GM12878 (cell line): ENCODE measurements around the gene UAP1. TPM values are rescaled to one million over a fixed set of nuclear protein-coding genes. Genes with fewer than 3 reads are reported as not detected.

ENCODE experiments used
- ATAC-seq: fragments of 200-7000 bp; cut with Tn5 transposase; 3 replicates; pipeline ENCODE4 v1.9.1; 2020; ENCODE audit warnings: mild to moderate bottlenecking, moderate library complexity
- BruUV-seq: library from RNA; stranded (reverse); fragments of 400-500 nt; replicated peaks from 2 replicates; lab custom pipeline; 2021; lab: Mats Ljungman, UMichigan
- CTCF ChIA-PET: fragments of 300-600 bp; sonication (Branson Sonifier 250); formaldehyde crosslinking; extraction: SDS; loops from one replicate; lab custom pipeline; 2021; ENCODE audit warnings: inconsistent platforms; lab: Yijun Ruan, JAX
- POLR2A ChIA-PET: fragments of 350-600 bp; formaldehyde crosslinking; extraction: SDS; loops from one replicate; lab custom pipeline; 2021; ENCODE audit warnings: inconsistent platforms; lab: Charles Lee
- RAD21 ChIA-PET: fragments of 300-600 bp; sonication (Branson Sonifier 250); formaldehyde crosslinking; loops from one replicate; lab custom pipeline; 2023; ENCODE audit warnings: antibody characterized with exemption; ENCODE audit not compliant: unreplicated experiment; lab: Charles Lee
- SMC1A ChIA-PET: fragments of 300-600 bp; sonication (Branson Sonifier 250); formaldehyde crosslinking; loops from one replicate; lab custom pipeline; 2023; ENCODE audit not compliant: unreplicated experiment, uncharacterized antibody; lab: Charles Lee
- DNase-seq: peaks from one replicate; pipeline ENCODE4 v3.0.0-alpha.2; 2011; ENCODE audit warnings: low read depth, low spot score
- FAIRE-seq: peaks from 3 replicates; lab custom pipeline; 2011; peaks lifted over from hg19 to GRCh38; lab: Jason Lieb, UNC
- H2AFZ ChIP-seq: 2 replicates; pipeline ENCODE4 v1.6.0; 2011; ENCODE audit warnings: low read depth, low read length, control low read depth; ENCODE audit not compliant: control insufficient read depth
- H3K27ac ChIP-seq: 2 replicates; pipeline ENCODE4 v1.5.1; 2011; ENCODE audit warnings: control low read depth; ENCODE audit not compliant: control insufficient read depth, insufficient read depth
- H3K27me3 ChIP-seq, 2 experiments: replicated peaks in 1 of 2; 2 replicates each; pipeline versions ENCODE4 v1.6.0 to v1.6.1; 2011; ENCODE audit warnings: low read length in 1 of 2; ENCODE audit not compliant: control insufficient read depth in 2 of 2, insufficient read depth in 2 of 2
- H3K36me3 ChIP-seq, 2 experiments: 2 replicates each; pipeline ENCODE4 v1.5.1; 2011; ENCODE audit warnings: low read length in 1 of 2; ENCODE audit not compliant: control insufficient read depth in 2 of 2, insufficient read depth in 2 of 2
- H3K4me1 ChIP-seq: 2 replicates; pipeline ENCODE4 v1.6.1; 2011; ENCODE audit warnings: mild to moderate bottlenecking, low read length, moderate library complexity, mixed read lengths; ENCODE audit not compliant: control insufficient read depth, insufficient read depth
- H3K4me2 ChIP-seq: 2 replicates; pipeline ENCODE4 v1.6.0; 2011; ENCODE audit warnings: control low read depth; ENCODE audit not compliant: control insufficient read depth, insufficient read depth
- H3K4me3 ChIP-seq: fragments of 200-600 bp; sonication (generic); 2 replicates; pipeline ENCODE4 v1.5.1; 2016
- H3K79me2 ChIP-seq: 2 replicates; pipeline ENCODE4 v1.6.0; 2011; ENCODE audit warnings: low read length; ENCODE audit not compliant: control insufficient read depth, insufficient read depth
- H3K9ac ChIP-seq: 2 replicates; pipeline ENCODE4 v1.8.0; 2011; ENCODE audit warnings: low read length, control low read depth, mixed read lengths; ENCODE audit not compliant: control insufficient read depth, insufficient read depth
- H3K9me3 ChIP-seq: replicated peaks from 3 replicates; pipeline ENCODE4 v1.5.1; 2011; ENCODE audit warnings: mild to moderate bottlenecking, low read length; ENCODE audit not compliant: control insufficient read depth, insufficient read depth
- H4K20me1 ChIP-seq: 2 replicates; pipeline ENCODE4 v1.6.0; 2011; ENCODE audit not compliant: control insufficient read depth, insufficient read depth
- CBX5 ChIP-seq: sonication (generic); IDR thresholded peaks from 2 replicates; pipeline ENCODE4 v1.6.1; 2016; ENCODE audit warnings: low read depth, moderate library complexity, mild to moderate bottlenecking, inconsistent platforms
- IKZF2 ChIP-seq, 2 experiments: fragments of 450-650 bp; IDR thresholded peaks; 2 replicates each; pipeline ENCODE4 v1.6.1; 2017; ENCODE audit warnings: mild to moderate bottlenecking in 2 of 2, moderate library complexity in 2 of 2
- LARP7 ChIP-seq: fragments of 450-650 bp; IDR thresholded peaks from 2 replicates; pipeline ENCODE4 v1.6.1; 2017; ENCODE audit warnings: mild to moderate bottlenecking
- NFYB ChIP-seq: IDR thresholded peaks from 2 replicates; pipeline ENCODE4 v1.6.1; 2011; ENCODE audit warnings: low read depth, mild to moderate bottlenecking, low read length, improper control_type of control experiment, moderate library complexity; ENCODE audit not compliant: insufficient read depth
- NR2C1 ChIP-seq: fragments of 450-650 bp; IDR thresholded peaks from 2 replicates; pipeline ENCODE4 v1.6.1; 2017; ENCODE audit warnings: antibody characterized with exemption, mild to moderate bottlenecking, moderate library complexity
- PAX5 ChIP-seq: IDR thresholded peaks from 2 replicates; pipeline ENCODE4 v1.6.1; 2011; ENCODE audit warnings: low read depth, low read length, borderline replicate concordance
- YBX1 ChIP-seq: fragments of 450-650 bp; IDR thresholded peaks from 2 replicates; pipeline ENCODE4 v1.6.1; 2016; ENCODE audit warnings: antibody characterized with exemption
- WGBS: methylation state at CpG from one replicate; pipeline ENCODE4 v1.1.6; 2016; ENCODE audit warnings: low lambda C conversion rate; ENCODE audit not compliant: insufficient replicate concordance, insufficient coverage; ENCODE audit errors: missing lambda C conversion rate; 5-methylcytosine and 5-hydroxymethylcytosine counted together
- in situ Hi-C: fragments of 300-500 bp; cut with MboI; formaldehyde crosslinking; loops from 9 replicates; pipeline ENCODE4 v1.14.3; 2018; ENCODE audit warnings: mixed read lengths
- intact Hi-C: fragments of 100-400 bp; cut with micrococcal nuclease; formaldehyde crosslinking; loops from one replicate; pipeline ENCODE4 v1.14.2; 2022; ENCODE audit not compliant: unreplicated experiment
- polyA plus RNA-seq, 11 experiments: library from polyadenylated mRNA; depleted of rRNA in 4 of 11; unstranded in 6 of 11; stranded (reverse) in 5 of 11; fragments of >200 nt; fragmentation: Nextera tagmentation in 4 of 11; fragmentation: Illumina TruSeq in 1 of 11; extraction: Ambion mirVana in 4 of 11; extraction: Trizol in 1 of 11; gene quantifications; 1 replicate in 1 of 11; 2 replicates in 10 of 11; pipeline versions ENCODE4 v1.2.1 to v1.2.3, GENCODE V29; 2011 to 2016; ENCODE audit warnings: inconsistent platforms in 2 of 11, missing spikeins in 2 of 11, low read depth in 1 of 11
- total RNA-seq, 4 experiments: library from RNA; depleted of rRNA in 3 of 4; stranded (reverse); fragments of >200 nt in 3 of 4; fragmentation: Illumina TruSeq in 1 of 4; extraction: Trizol in 1 of 4; gene quantifications; 2 replicates each; pipeline versions ENCODE4 v1.2.1 to v1.2.3, GENCODE V29; 2013 to 2021
- TF ChIP-seq, protein P1 (sequence below): fragments of 450-650 bp; IDR thresholded peaks from 2 replicates; pipeline ENCODE4 v1.6.1; 2018; ENCODE audit warnings: borderline replicate concordance, mild to moderate bottlenecking; ENCODE audit not compliant: partially characterized antibody
- TF ChIP-seq, protein P2 (sequence below): IDR thresholded peaks from 2 replicates; pipeline ENCODE4 v1.6.1; 2011; ENCODE audit warnings: borderline replicate concordance, low read depth, mild to moderate bottlenecking, moderate library complexity, low read length; ENCODE audit not compliant: insufficient read depth, poor library complexity, severe bottlenecking
- TF ChIP-seq, protein P3 (sequence below): fragments of 450-650 bp; IDR thresholded peaks from 2 replicates; pipeline ENCODE4 v1.6.1; 2017; ENCODE audit warnings: mild to moderate bottlenecking
- TF ChIP-seq, protein P4 (sequence below): fragments of 450-650 bp; IDR thresholded peaks from 2 replicates; pipeline ENCODE4 v1.6.1; 2017; ENCODE audit warnings: mild to moderate bottlenecking, moderate library complexity

Gene UAP1
- total and polyA plus RNA-seq, 10 of the 15 experiments (the other 5 are each of a cell fraction or from before 2014, with no cell fraction given): 19.2 to 43.0 (median 30.7) TPM

DNA sequence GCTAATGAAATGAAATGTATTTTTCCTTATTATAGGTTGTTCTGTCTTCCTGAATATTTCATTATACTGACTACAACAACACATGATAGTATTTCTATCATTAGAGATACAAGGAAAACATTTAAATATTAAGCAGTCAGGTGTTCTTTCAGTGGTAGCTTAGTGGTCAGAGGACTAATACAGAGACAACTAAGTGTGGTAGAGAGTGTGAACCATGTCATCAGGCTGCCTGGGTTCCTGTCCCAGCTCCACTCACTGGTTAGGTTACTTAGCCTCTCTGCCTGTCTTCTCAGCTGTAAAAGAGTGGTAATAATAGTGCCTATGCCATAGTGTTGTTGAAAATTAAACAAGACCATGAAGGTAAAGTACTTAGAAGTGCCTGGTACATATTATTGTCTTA is 3.9 kb downstream of the UAP1 start (continued):
- TF ChIP-seq, protein P1, sequence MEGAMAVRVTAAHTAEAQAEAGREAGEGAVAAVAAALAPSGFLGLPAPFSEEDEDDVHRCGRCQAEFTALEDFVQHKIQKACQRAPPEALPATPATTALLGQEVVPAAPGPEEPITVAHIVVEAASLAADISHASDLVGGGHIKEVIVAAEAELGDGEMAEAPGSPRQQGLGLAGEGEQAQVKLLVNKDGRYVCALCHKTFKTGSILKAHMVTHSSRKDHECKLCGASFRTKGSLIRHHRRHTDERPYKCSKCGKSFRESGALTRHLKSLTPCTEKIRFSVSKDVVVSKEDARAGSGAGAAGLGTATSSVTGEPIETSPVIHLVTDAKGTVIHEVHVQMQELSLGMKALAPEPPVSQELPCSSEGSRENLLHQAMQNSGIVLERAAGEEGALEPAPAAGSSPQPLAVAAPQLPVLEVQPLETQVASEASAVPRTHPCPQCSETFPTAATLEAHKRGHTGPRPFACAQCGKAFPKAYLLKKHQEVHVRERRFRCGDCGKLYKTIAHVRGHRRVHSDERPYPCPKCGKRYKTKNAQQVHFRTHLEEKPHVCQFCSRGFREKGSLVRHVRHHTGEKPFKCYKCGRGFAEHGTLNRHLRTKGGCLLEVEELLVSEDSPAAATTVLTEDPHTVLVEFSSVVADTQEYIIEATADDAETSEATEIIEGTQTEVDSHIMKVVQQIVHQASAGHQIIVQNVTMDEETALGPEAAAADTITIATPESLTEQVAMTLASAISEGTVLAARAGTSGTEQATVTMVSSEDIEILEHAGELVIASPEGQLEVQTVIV: no peak
- TF ChIP-seq, protein P2, sequence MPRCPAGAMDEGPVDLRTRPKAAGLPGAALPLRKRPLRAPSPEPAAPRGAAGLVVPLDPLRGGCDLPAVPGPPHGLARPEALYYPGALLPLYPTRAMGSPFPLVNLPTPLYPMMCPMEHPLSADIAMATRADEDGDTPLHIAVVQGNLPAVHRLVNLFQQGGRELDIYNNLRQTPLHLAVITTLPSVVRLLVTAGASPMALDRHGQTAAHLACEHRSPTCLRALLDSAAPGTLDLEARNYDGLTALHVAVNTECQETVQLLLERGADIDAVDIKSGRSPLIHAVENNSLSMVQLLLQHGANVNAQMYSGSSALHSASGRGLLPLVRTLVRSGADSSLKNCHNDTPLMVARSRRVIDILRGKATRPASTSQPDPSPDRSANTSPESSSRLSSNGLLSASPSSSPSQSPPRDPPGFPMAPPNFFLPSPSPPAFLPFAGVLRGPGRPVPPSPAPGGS: no peak
- TF ChIP-seq, protein P3, sequence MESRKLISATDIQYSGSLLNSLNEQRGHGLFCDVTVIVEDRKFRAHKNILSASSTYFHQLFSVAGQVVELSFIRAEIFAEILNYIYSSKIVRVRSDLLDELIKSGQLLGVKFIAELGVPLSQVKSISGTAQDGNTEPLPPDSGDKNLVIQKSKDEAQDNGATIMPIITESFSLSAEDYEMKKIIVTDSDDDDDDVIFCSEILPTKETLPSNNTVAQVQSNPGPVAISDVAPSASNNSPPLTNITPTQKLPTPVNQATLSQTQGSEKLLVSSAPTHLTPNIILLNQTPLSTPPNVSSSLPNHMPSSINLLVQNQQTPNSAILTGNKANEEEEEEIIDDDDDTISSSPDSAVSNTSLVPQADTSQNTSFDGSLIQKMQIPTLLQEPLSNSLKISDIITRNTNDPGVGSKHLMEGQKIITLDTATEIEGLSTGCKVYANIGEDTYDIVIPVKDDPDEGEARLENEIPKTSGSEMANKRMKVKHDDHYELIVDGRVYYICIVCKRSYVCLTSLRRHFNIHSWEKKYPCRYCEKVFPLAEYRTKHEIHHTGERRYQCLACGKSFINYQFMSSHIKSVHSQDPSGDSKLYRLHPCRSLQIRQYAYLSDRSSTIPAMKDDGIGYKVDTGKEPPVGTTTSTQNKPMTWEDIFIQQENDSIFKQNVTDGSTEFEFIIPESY: no peak

DNA sequence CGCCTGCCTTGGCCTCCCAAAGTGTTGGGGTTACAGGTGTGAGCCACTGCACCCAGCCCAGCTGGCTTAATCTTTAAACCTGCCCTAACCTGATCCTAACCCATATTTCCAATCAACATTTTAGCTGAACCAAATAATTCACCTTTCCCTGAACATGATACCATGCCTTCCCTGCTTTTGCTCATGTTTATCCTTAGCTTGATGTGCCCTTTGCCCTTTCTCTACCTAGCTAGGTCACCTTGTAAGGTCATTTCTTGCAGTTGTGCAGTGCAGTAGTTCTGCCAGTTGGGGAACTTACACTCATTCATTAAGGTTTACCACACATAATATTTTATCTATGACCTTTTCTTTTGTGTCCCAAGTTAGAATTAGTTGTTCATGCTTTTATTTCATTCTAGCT is 5.3 kb downstream of the UAP1 start:
- ATAC-seq (no peak), DNase-seq (no peak), FAIRE-seq (no peak)
- 92% methylated on average over 1 of the region's 1 CpG for WGBS
- Histone ChIP-seq H2AFZ (no peak overlapping the region), H3K9me3 (no peaks in the 10 kb centered on the region), H3K4me2 (no peak overlapping the region), H3K4me1 (no peaks in the 10 kb centered on the region; the same call in 1 of the 2 replicates), H3K9ac (no peak overlapping the region), H3K27ac (no peak overlapping the region), H3K4me3 (no peak overlapping the region), H3K79me2 (peaks cover 19% of the 10 kb centered on the region), H4K20me1 (no peaks in the 10 kb centered on the region), H3K36me3 (0 out of 4 replicates have a peak, but pooled peaks cover 0 to 4% of the 10 kb centered on the region in 2 experiments), H3K27me3 (no peaks in the 10 kb centered on the region)
- CTCF ChIA-PET: interaction anchor here (0.6 to 4.0 kb wide), 8 partner anchors 9 to 196 kb away, joined by 3 to 15 read pairs (median 3); no protein-coding TSS in a partner anchor
- intact Hi-C loops: no loop called here
- BruUV-seq: no TSS peak
- in situ Hi-C loops: no loop called here
- POLR2A ChIA-PET: interaction anchor here (0.5 to 1.8 kb wide), 3 partner anchors 7 to 150 kb away, joined by 4 to 6 read pairs (median 4); no protein-coding TSS in a partner anchor
- SMC1A ChIA-PET: interaction anchor here (0.8 to 3.4 kb wide), 6 partner anchors 8 to 65 kb away, joined by 3 to 14 read pairs (median 6); no protein-coding TSS in a partner anchor
- RAD21 ChIA-PET: interaction anchor here (0.8 to 2.3 kb wide), 4 partner anchors 28 to 287 kb away, joined by 3 to 8 read pairs (median 4); no protein-coding TSS in a partner anchor
- TF ChIP-seq PAX5 (no peak), NFYB (no peak), IKZF2 (IDR thresholded peaks at IDR 0.05) (no peak), NR2C1 (no peak), YBX1 (no peak), CBX5 (no peak), LARP7 (no peak)
- TF ChIP-seq, protein P4, sequence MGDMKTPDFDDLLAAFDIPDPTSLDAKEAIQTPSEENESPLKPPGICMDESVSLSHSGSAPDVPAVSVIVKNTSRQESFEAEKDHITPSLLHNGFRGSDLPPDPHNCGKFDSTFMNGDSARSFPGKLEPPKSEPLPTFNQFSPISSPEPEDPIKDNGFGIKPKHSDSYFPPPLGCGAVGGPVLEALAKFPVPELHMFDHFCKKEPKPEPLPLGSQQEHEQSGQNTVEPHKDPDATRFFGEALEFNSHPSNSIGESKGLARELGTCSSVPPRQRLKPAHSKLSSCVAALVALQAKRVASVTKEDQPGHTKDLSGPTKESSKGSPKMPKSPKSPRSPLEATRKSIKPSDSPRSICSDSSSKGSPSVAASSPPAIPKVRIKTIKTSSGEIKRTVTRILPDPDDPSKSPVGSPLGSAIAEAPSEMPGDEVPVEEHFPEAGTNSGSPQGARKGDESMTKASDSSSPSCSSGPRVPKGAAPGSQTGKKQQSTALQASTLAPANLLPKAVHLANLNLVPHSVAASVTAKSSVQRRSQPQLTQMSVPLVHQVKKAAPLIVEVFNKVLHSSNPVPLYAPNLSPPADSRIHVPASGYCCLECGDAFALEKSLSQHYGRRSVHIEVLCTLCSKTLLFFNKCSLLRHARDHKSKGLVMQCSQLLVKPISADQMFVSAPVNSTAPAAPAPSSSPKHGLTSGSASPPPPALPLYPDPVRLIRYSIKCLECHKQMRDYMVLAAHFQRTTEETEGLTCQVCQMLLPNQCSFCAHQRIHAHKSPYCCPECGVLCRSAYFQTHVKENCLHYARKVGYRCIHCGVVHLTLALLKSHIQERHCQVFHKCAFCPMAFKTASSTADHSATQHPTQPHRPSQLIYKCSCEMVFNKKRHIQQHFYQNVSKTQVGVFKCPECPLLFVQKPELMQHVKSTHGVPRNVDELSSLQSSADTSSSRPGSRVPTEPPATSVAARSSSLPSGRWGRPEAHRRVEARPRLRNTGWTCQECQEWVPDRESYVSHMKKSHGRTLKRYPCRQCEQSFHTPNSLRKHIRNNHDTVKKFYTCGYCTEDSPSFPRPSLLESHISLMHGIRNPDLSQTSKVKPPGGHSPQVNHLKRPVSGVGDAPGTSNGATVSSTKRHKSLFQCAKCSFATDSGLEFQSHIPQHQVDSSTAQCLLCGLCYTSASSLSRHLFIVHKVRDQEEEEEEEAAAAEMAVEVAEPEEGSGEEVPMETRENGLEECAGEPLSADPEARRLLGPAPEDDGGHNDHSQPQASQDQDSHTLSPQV: no peak
